22Rv1 (cell line): Measurements from ENCODE around the gene SUOX.

Experiments used
- ZFX ChIP-seq: fragments of 450-650 bp; IDR thresholded peaks from 2 replicates; pipeline ENCODE4 v1.6.1; 2017; ENCODE audit warnings: antibody characterized with exemption, borderline replicate concordance
- TF ChIP-seq, protein P1 (sequence below): fragments of 450-650 bp; IDR thresholded peaks from 2 replicates; pipeline ENCODE4 v1.5.1; 2017; ENCODE audit warnings: mild to moderate bottlenecking

DNA sequence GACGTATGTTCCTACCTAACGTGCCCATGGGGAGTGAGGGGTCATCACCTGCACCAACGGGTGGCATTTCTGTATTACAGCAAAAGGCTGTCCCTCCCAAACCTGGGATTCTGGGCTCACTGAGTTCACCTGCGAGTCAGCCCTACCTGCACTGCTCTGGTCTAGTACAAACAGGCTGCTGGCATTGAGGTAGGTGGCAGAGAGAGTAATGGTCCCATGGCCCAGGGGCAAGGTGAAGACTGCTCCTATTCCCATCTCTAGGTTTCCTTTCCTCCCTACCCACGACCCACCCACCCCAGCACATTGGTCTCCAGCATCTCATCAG lies 421 bp downstream of the SUOX start:
- TF ChIP-seq, protein P1, sequence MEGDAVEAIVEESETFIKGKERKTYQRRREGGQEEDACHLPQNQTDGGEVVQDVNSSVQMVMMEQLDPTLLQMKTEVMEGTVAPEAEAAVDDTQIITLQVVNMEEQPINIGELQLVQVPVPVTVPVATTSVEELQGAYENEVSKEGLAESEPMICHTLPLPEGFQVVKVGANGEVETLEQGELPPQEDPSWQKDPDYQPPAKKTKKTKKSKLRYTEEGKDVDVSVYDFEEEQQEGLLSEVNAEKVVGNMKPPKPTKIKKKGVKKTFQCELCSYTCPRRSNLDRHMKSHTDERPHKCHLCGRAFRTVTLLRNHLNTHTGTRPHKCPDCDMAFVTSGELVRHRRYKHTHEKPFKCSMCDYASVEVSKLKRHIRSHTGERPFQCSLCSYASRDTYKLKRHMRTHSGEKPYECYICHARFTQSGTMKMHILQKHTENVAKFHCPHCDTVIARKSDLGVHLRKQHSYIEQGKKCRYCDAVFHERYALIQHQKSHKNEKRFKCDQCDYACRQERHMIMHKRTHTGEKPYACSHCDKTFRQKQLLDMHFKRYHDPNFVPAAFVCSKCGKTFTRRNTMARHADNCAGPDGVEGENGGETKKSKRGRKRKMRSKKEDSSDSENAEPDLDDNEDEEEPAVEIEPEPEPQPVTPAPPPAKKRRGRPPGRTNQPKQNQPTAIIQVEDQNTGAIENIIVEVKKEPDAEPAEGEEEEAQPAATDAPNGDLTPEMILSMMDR: no peak
- no peak for TF ChIP-seq ZFX
